Neutrophil (primary cell): ENCODE results near the gene PLN.

Source experiments
- H3K27ac ChIP-seq: fragments of 200-600 bp; sonication (generic); 2 replicates; pipeline ENCODE4 v1.5.1; 2016; ENCODE audit warnings: mild to moderate bottlenecking, moderate library complexity
- H3K27me3 ChIP-seq: fragments of 200-600 bp; sonication (generic); 2 replicates; pipeline ENCODE4 v1.6.0; 2016; ENCODE audit warnings: mild to moderate bottlenecking
- H3K36me3 ChIP-seq: fragments of 200-600 bp; sonication (generic); 2 replicates; pipeline ENCODE4 v1.5.1; 2017
- H3K4me1 ChIP-seq, 2 experiments: fragments of 200-600 bp in 1 of 2; sonication (generic) in 1 of 2; 1 replicate in 1 of 2; 2 replicates in 1 of 2; pipeline versions ENCODE4 v1.5.1 to v1.6.1; 2013 to 2016; ENCODE audit warnings: low read depth in 1 of 2, low read length in 1 of 2, mild to moderate bottlenecking in 1 of 2, moderate library complexity in 1 of 2; ENCODE audit not compliant: control insufficient read depth in 1 of 2, insufficient read depth in 1 of 2
- H3K4me3 ChIP-seq, 2 experiments: fragments of 200-600 bp in 1 of 2; sonication (generic) in 1 of 2; 1 replicate in 1 of 2; 2 replicates in 1 of 2; pipeline ENCODE4 v1.5.1; 2013 to 2016; ENCODE audit warnings: low read depth in 1 of 2, low read length in 1 of 2, mild to moderate bottlenecking in 1 of 2, moderate library complexity in 1 of 2
- H3K9me3 ChIP-seq: fragments of 200-600 bp; sonication (generic); 2 replicates; pipeline ENCODE4 v1.5.1; 2016
- TF ChIP-seq, protein P1 (sequence below): fragments of 200-600 bp; sonication (generic); IDR thresholded peaks from 2 replicates; pipeline ENCODE4 v1.5.1; 2016; ENCODE audit warnings: antibody characterized with exemption

The PLN gene

DNA sequence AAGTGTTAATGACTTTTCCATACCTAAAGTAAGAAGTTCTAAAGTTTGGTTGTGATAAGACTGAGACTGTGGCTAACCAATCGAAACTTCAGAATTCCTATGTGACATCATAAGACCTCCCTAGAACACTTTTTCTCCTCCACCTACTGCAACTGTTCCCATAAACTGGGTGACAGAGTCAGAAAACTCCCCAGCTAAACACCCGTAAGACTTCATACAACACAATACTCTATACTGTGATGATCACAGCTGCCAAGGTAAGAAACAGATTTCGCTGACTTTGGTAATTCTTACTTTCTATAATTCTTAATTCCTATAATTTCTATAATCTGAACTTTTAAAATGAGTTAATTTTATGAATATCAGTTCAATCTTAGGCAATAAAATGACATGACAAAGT is at the start of gene PLN:
PLN (plus strand) TSS at position 161 of the 400 bp plus-strand sequence. CDS start 10,626 bp downstream, outside the sequence.
- no peaks in the 10 kb centered on the region for H3K9me3 ChIP-seq
- H3K27me3 ChIP-seq, result no peaks in the 10 kb centered on the region
- no peak within 1 kb of the TSS for H3K27ac ChIP-seq
- H3K36me3 ChIP-seq, result no peaks in the 10 kb centered on the region
- no peak within 1 kb of the TSS for H3K4me3 ChIP-seq
- H3K4me1 ChIP-seq, result peaks cover 0 to 8% of the 10 kb centered on the region in 2 experiments
- TF ChIP-seq, protein P1, sequence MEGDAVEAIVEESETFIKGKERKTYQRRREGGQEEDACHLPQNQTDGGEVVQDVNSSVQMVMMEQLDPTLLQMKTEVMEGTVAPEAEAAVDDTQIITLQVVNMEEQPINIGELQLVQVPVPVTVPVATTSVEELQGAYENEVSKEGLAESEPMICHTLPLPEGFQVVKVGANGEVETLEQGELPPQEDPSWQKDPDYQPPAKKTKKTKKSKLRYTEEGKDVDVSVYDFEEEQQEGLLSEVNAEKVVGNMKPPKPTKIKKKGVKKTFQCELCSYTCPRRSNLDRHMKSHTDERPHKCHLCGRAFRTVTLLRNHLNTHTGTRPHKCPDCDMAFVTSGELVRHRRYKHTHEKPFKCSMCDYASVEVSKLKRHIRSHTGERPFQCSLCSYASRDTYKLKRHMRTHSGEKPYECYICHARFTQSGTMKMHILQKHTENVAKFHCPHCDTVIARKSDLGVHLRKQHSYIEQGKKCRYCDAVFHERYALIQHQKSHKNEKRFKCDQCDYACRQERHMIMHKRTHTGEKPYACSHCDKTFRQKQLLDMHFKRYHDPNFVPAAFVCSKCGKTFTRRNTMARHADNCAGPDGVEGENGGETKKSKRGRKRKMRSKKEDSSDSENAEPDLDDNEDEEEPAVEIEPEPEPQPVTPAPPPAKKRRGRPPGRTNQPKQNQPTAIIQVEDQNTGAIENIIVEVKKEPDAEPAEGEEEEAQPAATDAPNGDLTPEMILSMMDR, result no peak

DNA sequence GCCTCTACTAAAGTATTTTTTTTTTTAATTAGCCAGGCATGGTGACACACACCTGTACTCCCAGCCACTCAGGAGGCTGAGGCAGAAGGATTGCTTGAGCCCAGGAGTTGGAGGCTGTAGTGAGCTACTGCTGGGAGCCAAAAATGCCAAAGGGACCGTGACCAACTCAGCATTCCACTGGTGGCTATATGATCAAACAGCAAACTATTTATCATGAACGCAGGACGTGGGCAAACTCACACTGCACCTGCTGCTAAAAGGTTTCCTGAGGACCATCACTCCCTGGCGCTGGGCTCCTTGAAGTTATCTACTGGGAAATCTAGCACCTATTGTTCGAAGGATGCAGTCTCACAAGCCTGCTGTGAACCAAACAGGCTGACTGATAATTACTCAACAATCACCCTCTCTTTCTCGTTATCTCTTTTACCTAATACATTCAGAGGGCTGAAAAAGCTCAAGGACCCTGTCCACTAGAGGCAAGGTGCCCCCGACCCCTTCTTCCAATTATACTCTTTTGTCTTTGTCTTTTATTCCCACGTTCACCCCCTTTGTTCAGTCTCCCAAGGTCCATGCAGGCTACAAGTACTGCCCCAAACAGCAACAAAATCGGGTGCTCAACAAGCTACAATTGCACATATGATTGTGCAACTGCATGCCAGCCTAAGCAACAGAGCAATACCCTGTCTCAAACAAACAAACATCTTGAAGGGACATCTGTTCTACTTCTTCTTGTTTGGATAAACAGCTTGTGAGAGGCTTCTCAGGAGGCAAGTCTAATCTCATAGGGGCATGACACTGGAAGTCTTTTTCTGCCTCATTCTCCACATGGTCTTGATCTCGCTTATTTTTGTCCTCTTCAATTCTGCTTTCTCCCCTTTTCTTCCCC is 47.7 kb upstream of the PLN start:
- Histone ChIP-seq H3K9me3 (no peaks in the 10 kb centered on the region), H3K36me3 (no peaks in the 10 kb centered on the region), H3K27me3 (no peaks in the 10 kb centered on the region), H3K27ac (no peak overlapping the region), H3K4me3 (no peak overlapping the region), H3K4me1 (no peaks in the 10 kb centered on the region)
- TF ChIP-seq, protein P1, result no peak

DNA sequence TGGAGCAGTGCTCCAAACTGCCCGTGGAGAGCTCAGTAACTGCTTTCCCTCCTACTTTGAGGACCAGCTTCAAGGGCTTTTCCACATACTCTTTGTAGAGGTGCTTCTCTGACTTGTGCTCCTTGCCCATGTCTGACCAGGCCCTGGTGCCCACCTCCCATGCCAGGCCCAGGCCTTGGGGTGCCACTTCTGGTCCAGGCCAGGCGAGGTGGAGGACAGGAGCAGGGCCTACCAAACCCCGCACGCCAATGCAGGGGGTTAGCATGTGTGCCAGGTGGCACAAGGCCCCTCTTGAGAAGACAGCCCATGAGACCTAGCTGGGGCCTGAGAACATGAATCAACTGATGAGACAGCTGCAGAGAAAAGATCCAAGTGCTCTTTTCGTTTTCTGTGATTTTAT is 47.0 kb upstream of the PLN start:
- no peaks in the 10 kb centered on the region for H3K9me3 ChIP-seq
- no peak overlapping the region for H3K27ac ChIP-seq
- no peaks in the 10 kb centered on the region for H3K4me1 ChIP-seq
- H3K36me3 ChIP-seq, result no peaks in the 10 kb centered on the region
- no peak overlapping the region for H3K4me3 ChIP-seq
- TF ChIP-seq, protein P1, result no peak
- H3K27me3 ChIP-seq, result no peaks in the 10 kb centered on the region

DNA sequence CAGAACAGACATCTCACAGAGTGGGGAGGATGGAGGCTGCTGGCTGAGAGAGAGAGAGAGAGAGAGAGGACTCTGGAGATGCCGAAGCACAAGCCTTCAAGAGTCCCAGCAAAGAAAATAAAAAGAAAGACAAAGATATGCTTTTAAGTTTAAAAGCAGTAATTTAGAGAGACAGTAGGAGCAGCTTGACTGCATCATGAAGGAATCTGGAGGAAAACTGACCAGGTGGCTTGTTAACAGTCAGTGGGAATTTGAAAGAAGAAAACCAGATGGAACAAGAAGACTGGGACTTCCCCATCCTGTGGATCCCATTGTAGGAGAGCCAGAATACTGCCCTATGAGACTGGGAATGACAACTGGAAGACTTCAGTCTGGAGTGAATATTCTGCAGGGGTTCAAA is 46.3 kb upstream of the PLN start:
- Histone ChIP-seq H3K27me3 (no peaks in the 10 kb centered on the region), H3K9me3 (no peaks in the 10 kb centered on the region), H3K4me3 (no peak overlapping the region), H3K36me3 (no peaks in the 10 kb centered on the region), H3K27ac (no peak overlapping the region), H3K4me1 (no peaks in the 10 kb centered on the region)
- TF ChIP-seq, protein P1, result no peak

DNA sequence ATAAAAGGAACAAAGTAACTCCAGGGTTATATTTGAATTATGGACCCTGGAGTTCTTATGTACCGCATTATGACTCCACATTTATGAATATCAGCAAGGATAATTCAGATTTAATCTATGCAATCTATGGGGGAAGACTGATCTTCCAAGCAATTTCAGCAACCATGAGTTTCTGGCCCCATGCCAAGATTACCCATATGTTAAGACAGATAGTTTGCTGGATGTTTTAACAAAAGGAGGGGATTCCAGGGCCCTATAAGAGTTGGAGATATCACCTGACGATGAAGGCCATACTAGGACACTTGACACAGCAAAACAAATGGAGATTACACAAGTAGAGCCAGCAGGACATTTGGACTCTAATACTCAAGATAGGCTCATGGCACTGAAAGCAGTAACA is 45.9 kb upstream of the PLN start:
- Histone ChIP-seq H3K27ac (no peak overlapping the region), H3K36me3 (no peaks in the 10 kb centered on the region), H3K9me3 (no peaks in the 10 kb centered on the region), H3K27me3 (no peaks in the 10 kb centered on the region), H3K4me1 (no peaks in the 10 kb centered on the region), H3K4me3 (no peak overlapping the region)
- TF ChIP-seq, protein P1, result no peak
